ENCODE data around the gene RNF208.
A peak's percentile ranks its signal among the peaks of the same experiment; 100 is the strongest.
"Not testable (repeated sequence)": the region's sequence is repeated elsewhere in the genome, so short reads cannot be mapped to it uniquely, and the experiment has no call there.

The RNF208 gene

GRCh38 chr9:137252555-137253506, 30.8 kb upstream of the RNF208 start:
- DNase-seq, result no peak

GRCh38 chr9:137251490-137252268, 29.6 kb upstream of the RNF208 start:
- DNase-seq, result no peak

- no peak for DNase-seq
Measured at GRCh38 chr9:137251194-137251461, 29.1 kb upstream of the RNF208 start, which contains the start of gene STPG3. TSS of gene STPG3 (plus strand) at chr9:137251286. CDS start at chr9:137251287, 1 bp downstream.

GRCh38 chr9:137250329-137251193, 28.5 kb upstream of the RNF208 start:
- no peak for DNase-seq

- no peak for DNase-seq
Measured at GRCh38 chr9:137247916-137248175, 25.8 kb upstream of the RNF208 start.

GRCh38 chr9:137247135-137247915, 25.3 kb upstream of the RNF208 start:
- DNase-seq, result no peak

GRCh38 chr9:137245450-137246421, 23.7 kb upstream of the RNF208 start:
- DNase-seq, result no peak

GRCh38 chr9:137244486-137245449, 22.7 kb upstream of the RNF208 start:
- no peak for DNase-seq

GRCh38 chr9:137243626-137244485, 21.8 kb upstream of the RNF208 start:
- no peak for DNase-seq

GRCh38 chr9:137243266-137243625, 21.2 kb upstream of the RNF208 start:
- DNase-seq, result not testable (repeated sequence)

- DNase-seq, result no peak
Measured at GRCh38 chr9:137242269-137243203, 20.5 kb upstream of the RNF208 start.

- DNase-seq, result peak; percentile 59
Measured at GRCh38 chr9:137241490-137242268, 19.6 kb upstream of the RNF208 start.

- DNase-seq, result peak; percentile 100
Measured at GRCh38 chr9:137240841-137241489, 18.9 kb upstream of the RNF208 start, which contains the start of gene TUBB4B. TSS of gene TUBB4B (plus strand) at chr9:137241287. CDS start at chr9:137241361, 74 bp downstream.

- DNase-seq, result peak; percentile 67
Measured at GRCh38 chr9:137240318-137240840, 18.3 kb upstream of the RNF208 start.

GRCh38 chr9:137239541-137240200, 17.6 kb upstream of the RNF208 start:
- not testable (repeated sequence) for DNase-seq

Data from CD4-positive, alpha-beta T cell treated with Interferon gamma for 1 hour (primary cell).